DND-41 (cell line): Measurements from ENCODE around the gene MANF.
"Not testable (repeated sequence)": the region's sequence is repeated elsewhere in the genome, so short reads cannot be mapped to it uniquely, and the experiment has no call there.

Experiments
- CTCF ChIP-seq: IDR thresholded peaks from 2 replicates; pipeline ENCODE4 v1.5.1; 2012; ENCODE audit warnings: borderline replicate concordance, low read length, moderate library complexity, mild to moderate bottlenecking; ENCODE audit not compliant: poor library complexity, severe bottlenecking; ENCODE audit errors: extremely low read depth
- EZH2 ChIP-seq: IDR thresholded peaks from 3 replicates; pipeline ENCODE4 v1.6.1; 2012; ENCODE audit warnings: borderline replicate concordance, low read depth, mild to moderate bottlenecking, moderate library complexity, low read length, inconsistent platforms; ENCODE audit not compliant: severe bottlenecking

DNA sequence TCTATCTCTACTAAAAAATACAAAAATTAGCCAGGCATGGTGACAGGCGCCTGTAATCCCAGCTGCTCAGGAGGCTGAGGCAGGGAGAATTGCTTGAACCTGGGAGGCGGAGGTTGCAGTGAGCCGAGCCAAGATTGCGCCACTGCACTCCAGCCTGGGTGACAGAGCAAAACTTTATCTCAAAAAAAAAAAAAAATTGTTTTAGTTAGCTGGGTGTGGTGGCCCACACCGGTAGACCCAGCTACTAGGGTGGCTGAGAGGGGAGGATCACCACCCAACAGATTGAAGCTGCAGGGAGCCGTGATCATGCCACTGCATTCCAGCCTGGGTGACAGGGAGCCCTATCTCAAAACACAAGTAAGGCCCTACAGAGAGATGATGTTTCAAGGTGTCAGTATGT lies 2.2 kb downstream of the MANF start:
- not testable (repeated sequence) for TF ChIP-seq CTCF, EZH2
